Measurements from ENCODE around the gene SHB. TPM values are rescaled to one million over a fixed set of nuclear protein-coding genes. Genes with fewer than 3 reads are reported as not detected.
A peak's percentile ranks its signal among the peaks of the same experiment; 100 is the strongest.
"Not testable (repeated sequence)": the region's sequence is repeated elsewhere in the genome, so short reads cannot be mapped to it uniquely, and the experiment has no call there.

SHB gene
- polyA plus RNA-seq, 1 donor (not counting 4 experiments of a cell fraction or from before 2014, with no cell fraction given), result 10.9 TPM

GRCh38 chr9:37967014-37967760, 101.8 kb downstream of the SHB start:
- Histone ChIP-seq H3K9me1 (ENCODE audit: control insufficient read depth, extremely low read depth, insufficient read depth, low read length) (peaks cover 9% of the 10 kb centered on the region), H3K27ac (ENCODE audit: control insufficient read depth, insufficient read depth, low read length) (peak overlapping the region; percentile 63), H3K4me2 (ENCODE audit: control insufficient read depth, extremely low read depth, insufficient read depth, low read depth, low read length) (peak overlapping the region; percentile 23), H3K79me2 (ENCODE audit: control insufficient read depth, insufficient read depth, low read length) (peaks cover 29% of the 10 kb centered on the region), H3K27me3 (ENCODE audit: control insufficient read depth, extremely low read depth, insufficient read depth, low read length) (no peaks in the 10 kb centered on the region), H3K9me3 (ENCODE audit: control insufficient read depth, low read depth, low read length) (no peaks in the 10 kb centered on the region), H3K4me1 (ENCODE audit: control insufficient read depth, extremely low read depth, insufficient read depth, low read length) (peaks cover 76% of the 10 kb centered on the region), H3K9ac (ENCODE audit: control insufficient read depth, extremely low read depth, insufficient read depth, low read length) (no peak overlapping the region), H4K20me1 (ENCODE audit: control insufficient read depth, extremely low read depth, insufficient read depth, low read length) (no peaks in the 10 kb centered on the region), H3K4me3 (ENCODE audit: control insufficient read depth in 2 of 3, extremely low read depth in 1 of 3, insufficient read depth in 2 of 3, low read depth in 1 of 3, low read length in 3 of 3) (no peak overlapping the region), H3K36me3 (ENCODE audit: control insufficient read depth in 2 of 2, extremely low read depth in 1 of 2, insufficient read depth in 2 of 2, low read length in 2 of 2) (peaks cover 4 to 7% of the 10 kb centered on the region in 2 experiments), H2AFZ (ENCODE audit: control insufficient read depth, low read length) (no peak overlapping the region)
- no peak for DNase-seq (ENCODE audit: low read depth, low spot score)
- FAIRE-seq, result peak; percentile 73
- dilution Hi-C loops (cut with MboI; ENCODE audit: extremely low pct_ligation_motif_present, low sequenced_read_pairs), result no loop called here
- TF ChIP-seq EZH2 (IDR thresholded peaks at IDR 0.05; ENCODE audit: low read length) (no peak), CTCF (optimal IDR thresholded peaks at IDR 0.05 in 1 of 3, IDR thresholded peaks at IDR 0.05 in 1 of 3, conservative IDR thresholded peaks at IDR 0.05 in 1 of 3; ENCODE audit: extremely low read depth in 1 of 3, insufficient read depth in 2 of 3, low read length in 3 of 3) (peak in 1 of 3 experiments; percentile 27)

GRCh38 chr9:37966412-37967013, 102.5 kb downstream of the SHB start:
- Histone ChIP-seq H3K9me1 (ENCODE audit: control insufficient read depth, extremely low read depth, insufficient read depth, low read length) (peaks cover 6% of the 10 kb centered on the region), H3K4me1 (ENCODE audit: control insufficient read depth, extremely low read depth, insufficient read depth, low read length) (peaks cover 70% of the 10 kb centered on the region), H3K9me3 (ENCODE audit: control insufficient read depth, low read depth, low read length) (no peaks in the 10 kb centered on the region), H3K36me3 (ENCODE audit: control insufficient read depth in 2 of 2, extremely low read depth in 1 of 2, insufficient read depth in 2 of 2, low read length in 2 of 2) (peaks cover 6 to 7% of the 10 kb centered on the region in 2 experiments), H3K4me3 (ENCODE audit: control insufficient read depth in 2 of 3, extremely low read depth in 1 of 3, insufficient read depth in 2 of 3, low read depth in 1 of 3, low read length in 3 of 3) (no peak overlapping the region), H4K20me1 (ENCODE audit: control insufficient read depth, extremely low read depth, insufficient read depth, low read length) (no peaks in the 10 kb centered on the region), H3K27ac (ENCODE audit: control insufficient read depth, insufficient read depth, low read length) (peak overlapping the region; percentile 63), H3K79me2 (ENCODE audit: control insufficient read depth, insufficient read depth, low read length) (peaks cover 29% of the 10 kb centered on the region), H2AFZ (ENCODE audit: control insufficient read depth, low read length) (no peak overlapping the region), H3K4me2 (ENCODE audit: control insufficient read depth, extremely low read depth, insufficient read depth, low read depth, low read length) (peak overlapping the region; percentile 4), H3K27me3 (ENCODE audit: control insufficient read depth, extremely low read depth, insufficient read depth, low read length) (no peaks in the 10 kb centered on the region), H3K9ac (ENCODE audit: control insufficient read depth, extremely low read depth, insufficient read depth, low read length) (no peak overlapping the region)
- TF ChIP-seq EZH2 (IDR thresholded peaks at IDR 0.05; ENCODE audit: low read length), result no peak
- no peak for TF ChIP-seq CTCF (optimal IDR thresholded peaks at IDR 0.05 in 1 of 3, IDR thresholded peaks at IDR 0.05 in 1 of 3, conservative IDR thresholded peaks at IDR 0.05 in 1 of 3; ENCODE audit: extremely low read depth in 1 of 3, insufficient read depth in 2 of 3, low read length in 3 of 3)
- FAIRE-seq (no peak), DNase-seq (ENCODE audit: low read depth, low spot score) (no peak)
- dilution Hi-C loops (cut with MboI; ENCODE audit: extremely low pct_ligation_motif_present, low sequenced_read_pairs), result no loop called here

GRCh38 chr9:37965676-37966345, 103.2 kb downstream of the SHB start:
- Histone ChIP-seq H3K79me2 (ENCODE audit: control insufficient read depth, insufficient read depth, low read length) (peaks cover 29% of the 10 kb centered on the region), H3K27ac (ENCODE audit: control insufficient read depth, insufficient read depth, low read length) (peak overlapping the region; percentile 68), H3K9ac (ENCODE audit: control insufficient read depth, extremely low read depth, insufficient read depth, low read length) (peak overlapping the region; percentile 16), H3K36me3 (ENCODE audit: control insufficient read depth in 2 of 2, extremely low read depth in 1 of 2, insufficient read depth in 2 of 2, low read length in 2 of 2) (peaks cover 6 to 10% of the 10 kb centered on the region in 2 experiments), H3K4me1 (ENCODE audit: control insufficient read depth, extremely low read depth, insufficient read depth, low read length) (peaks cover 63% of the 10 kb centered on the region)
- DNase-seq (ENCODE audit: low read depth, low spot score); FAIRE-seq; H4K20me1 ChIP-seq (ENCODE audit: control insufficient read depth, extremely low read depth, insufficient read depth, low read length); H3K9me1 ChIP-seq (ENCODE audit: control insufficient read depth, extremely low read depth, insufficient read depth, low read length); H2AFZ ChIP-seq (ENCODE audit: control insufficient read depth, low read length); dilution Hi-C loops (cut with MboI; ENCODE audit: extremely low pct_ligation_motif_present, low sequenced_read_pairs); H3K9me3 ChIP-seq (ENCODE audit: control insufficient read depth, low read depth, low read length); H3K4me3 ChIP-seq (ENCODE audit: control insufficient read depth in 2 of 3, extremely low read depth in 1 of 3, insufficient read depth in 2 of 3, low read depth in 1 of 3, low read length in 3 of 3); H3K4me2 ChIP-seq (ENCODE audit: control insufficient read depth, extremely low read depth, insufficient read depth, low read depth, low read length); H3K27me3 ChIP-seq (ENCODE audit: control insufficient read depth, extremely low read depth, insufficient read depth, low read length): not testable (repeated sequence)
